ENCODE results near the gene MAST2.

DNA sequence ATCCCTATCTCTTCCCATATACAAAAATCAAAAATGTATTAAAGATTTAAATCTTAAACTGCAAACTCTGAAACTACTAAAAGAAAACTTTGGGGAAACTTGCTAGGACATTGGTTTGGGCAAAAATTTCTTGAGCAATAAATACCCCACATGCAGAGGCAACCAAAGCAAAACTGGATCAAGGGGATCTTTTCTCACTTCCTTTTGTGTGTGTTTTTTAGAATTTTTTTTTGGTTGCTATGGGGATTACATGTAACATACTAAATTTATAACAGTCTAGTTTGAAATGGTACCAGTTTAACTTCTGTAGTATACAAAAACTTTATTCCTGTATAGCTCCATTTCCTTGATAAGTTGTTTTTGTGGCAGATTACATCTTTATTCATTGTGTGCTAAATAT, 16.8 kb downstream of the MAST2 start:
- TF ChIP-seq, protein P1, sequence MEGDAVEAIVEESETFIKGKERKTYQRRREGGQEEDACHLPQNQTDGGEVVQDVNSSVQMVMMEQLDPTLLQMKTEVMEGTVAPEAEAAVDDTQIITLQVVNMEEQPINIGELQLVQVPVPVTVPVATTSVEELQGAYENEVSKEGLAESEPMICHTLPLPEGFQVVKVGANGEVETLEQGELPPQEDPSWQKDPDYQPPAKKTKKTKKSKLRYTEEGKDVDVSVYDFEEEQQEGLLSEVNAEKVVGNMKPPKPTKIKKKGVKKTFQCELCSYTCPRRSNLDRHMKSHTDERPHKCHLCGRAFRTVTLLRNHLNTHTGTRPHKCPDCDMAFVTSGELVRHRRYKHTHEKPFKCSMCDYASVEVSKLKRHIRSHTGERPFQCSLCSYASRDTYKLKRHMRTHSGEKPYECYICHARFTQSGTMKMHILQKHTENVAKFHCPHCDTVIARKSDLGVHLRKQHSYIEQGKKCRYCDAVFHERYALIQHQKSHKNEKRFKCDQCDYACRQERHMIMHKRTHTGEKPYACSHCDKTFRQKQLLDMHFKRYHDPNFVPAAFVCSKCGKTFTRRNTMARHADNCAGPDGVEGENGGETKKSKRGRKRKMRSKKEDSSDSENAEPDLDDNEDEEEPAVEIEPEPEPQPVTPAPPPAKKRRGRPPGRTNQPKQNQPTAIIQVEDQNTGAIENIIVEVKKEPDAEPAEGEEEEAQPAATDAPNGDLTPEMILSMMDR (conservative IDR thresholded peaks at IDR 0.05 in 1 of 2, IDR thresholded peaks at IDR 0.05 in 1 of 2; ENCODE audit: extremely low read depth in 1 of 2, insufficient read depth in 1 of 2, low read depth in 1 of 2, low read length in 2 of 2), result no peak
- TF ChIP-seq EZH2 (IDR thresholded peaks at IDR 0.05; ENCODE audit: borderline replicate concordance, low read length), result no peak

Measured in mammary epithelial cell (primary cell).